Smooth muscle cell (in vitro differentiated cells): ENCODE results near the gene ESRRB. TPM values are rescaled to one million over a fixed set of nuclear protein-coding genes. Genes with fewer than 3 reads are reported as not detected.

Experiments used
- DNase-seq: peaks from one replicate; lab custom pipeline; 2025; ENCODE audit not compliant: unreplicated experiment; lab: John Stamatoyannopoulos, UW
- H2AFZ ChIP-seq: fragments of 200-600 bp; sonication (generic); 2 replicates; pipeline ENCODE4 v1.6.0; 2016; ENCODE audit warnings: antibody characterized with exemption, low read depth, mild to moderate bottlenecking
- H3F3A ChIP-seq: fragments of 200-600 bp; sonication (generic); 2 replicates; pipeline ENCODE4 v1.6.0; 2017; ENCODE audit warnings: antibody characterized with exemption, low read depth
- H3K27ac ChIP-seq: fragments of 200-600 bp; sonication (generic); 2 replicates; pipeline ENCODE4 v1.5.1; 2016; ENCODE audit warnings: low read depth, mild to moderate bottlenecking
- H3K27me3 ChIP-seq: fragments of 200-600 bp; sonication (generic); 2 replicates; pipeline ENCODE4 v1.6.1; 2016; ENCODE audit warnings: low read depth, mild to moderate bottlenecking
- H3K36me3 ChIP-seq: fragments of 200-600 bp; sonication (generic); 2 replicates; pipeline ENCODE4 v1.5.1; 2016; ENCODE audit warnings: low read depth
- H3K4me1 ChIP-seq: fragments of 200-600 bp; sonication (generic); 2 replicates; pipeline ENCODE4 v1.5.1; 2016; ENCODE audit warnings: low read depth
- H3K4me2 ChIP-seq: fragments of 200-600 bp; sonication (generic); 2 replicates; pipeline ENCODE4 v1.6.0; 2016; ENCODE audit warnings: mild to moderate bottlenecking
- H3K4me3 ChIP-seq: fragments of 200-600 bp; sonication (generic); 2 replicates; pipeline ENCODE4 v1.5.1; 2016; ENCODE audit warnings: mild to moderate bottlenecking
- H3K79me2 ChIP-seq: fragments of 200-600 bp; sonication (generic); 2 replicates; pipeline ENCODE4 v1.6.0; 2016; ENCODE audit warnings: low read depth, mild to moderate bottlenecking
- H3K9ac ChIP-seq: fragments of 200-600 bp; sonication (generic); 2 replicates; pipeline ENCODE4 v1.6.0; 2016; ENCODE audit warnings: low read depth
- H3K9me3 ChIP-seq: fragments of 200-600 bp; sonication (generic); replicated peaks from 2 replicates; pipeline ENCODE4 v1.5.1; 2016; ENCODE audit warnings: low read depth
- H4K20me1 ChIP-seq: fragments of 200-600 bp; sonication (generic); 2 replicates; pipeline ENCODE4 v1.6.0; 2016; ENCODE audit warnings: low read depth
- CTCF ChIP-seq: fragments of 200-600 bp; sonication (generic); IDR thresholded peaks from 2 replicates; pipeline ENCODE4 v1.5.1; 2017; ENCODE audit warnings: borderline replicate concordance, mild to moderate bottlenecking, antibody characterized with exemption; ENCODE audit not compliant: insufficient read depth, poor library complexity, severe bottlenecking
- WGBS: methylation state at CpG from one replicate; pipeline ENCODE4 v1.1.7; 2016; ENCODE audit warnings: low lambda C conversion rate; 5-methylcytosine and 5-hydroxymethylcytosine counted together
- polyA plus RNA-seq: library from polyadenylated mRNA; unstranded; fragments of >200 nt; fragmentation: Nextera tagmentation; extraction: Ambion mirVana; gene quantifications from 2 replicates; pipeline ENCODE4 v1.2.1, GENCODE V29; 2016
- total RNA-seq: library from RNA; depleted of rRNA; stranded (reverse); fragments of >200 nt; gene quantifications from 2 replicates; pipeline ENCODE4 v1.2.3, GENCODE V29; 2014

The ESRRB gene
- total and polyA plus RNA-seq, 2 experiments from 2014 or later = 0.72 TPM; not detected in 1

- peaks cover 52% of the 10 kb centered on the region for H3K27me3 ChIP-seq
- no peaks in the 10 kb centered on the region for H3K9me3 ChIP-seq
- 14% methylated on average over 27 of the region's 27 CpGs for WGBS
- no peaks in the 10 kb centered on the region for H3K36me3 ChIP-seq
- H4K20me1 ChIP-seq = no peaks in the 10 kb centered on the region
- no peak overlapping the region for H3K27ac ChIP-seq
- no peaks in the 10 kb centered on the region for H3K4me1 ChIP-seq
- H3F3A ChIP-seq = no peaks in the 10 kb centered on the region
- no peak overlapping the region for H3K4me3 ChIP-seq
- no peaks in the 10 kb centered on the region for H3K79me2 ChIP-seq
- DNase-seq = no peak
- H2AFZ ChIP-seq = no peak overlapping the region
- no peak overlapping the region for H3K9ac ChIP-seq
- TF ChIP-seq CTCF = no peak
- H3K4me2 ChIP-seq = no peak overlapping the region
These were observed 46.6 kb upstream of the ESRRB start for GRCh38 chr14:76329154-76329928.

DNA sequence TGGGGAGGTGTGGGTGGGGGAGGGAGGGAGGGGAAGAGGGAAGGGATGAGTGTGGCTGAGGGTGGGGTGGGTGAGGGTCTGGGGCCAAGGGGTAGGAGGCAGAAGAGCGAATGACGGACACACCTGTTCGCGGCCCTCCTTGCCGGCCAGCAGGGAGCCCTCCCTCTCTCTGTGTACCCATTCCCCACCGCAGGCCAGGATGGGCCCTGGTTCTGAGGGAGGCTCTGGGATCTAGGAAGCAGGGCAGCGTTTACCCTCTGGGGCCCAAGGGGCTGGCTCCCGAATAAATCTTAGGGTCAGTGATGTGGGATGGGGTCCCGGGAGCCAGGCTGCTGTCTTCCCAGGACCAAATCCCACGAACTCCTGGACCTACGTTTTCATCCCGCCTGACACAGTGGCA, 46.0 kb upstream of the ESRRB start:
- H3K9ac ChIP-seq = no peak overlapping the region
- WGBS = 69% methylated on average over 8 of the region's 12 CpGs
- H3K4me2 ChIP-seq = no peak overlapping the region
- peaks cover 51% of the 10 kb centered on the region for H3K27me3 ChIP-seq
- no peaks in the 10 kb centered on the region for H4K20me1 ChIP-seq
- no peak for DNase-seq
- H3K27ac ChIP-seq = no peak overlapping the region
- TF ChIP-seq CTCF = no peak
- no peaks in the 10 kb centered on the region for H3K4me1 ChIP-seq
- H3K79me2 ChIP-seq = no peaks in the 10 kb centered on the region
- H3K4me3 ChIP-seq = no peak overlapping the region
- no peak overlapping the region for H2AFZ ChIP-seq
- no peaks in the 10 kb centered on the region for H3K9me3 ChIP-seq
- H3F3A ChIP-seq = no peaks in the 10 kb centered on the region
- no peaks in the 10 kb centered on the region for H3K36me3 ChIP-seq

GRCh38 chr14:76330411-76331327, 45.3 kb upstream of the ESRRB start:
- 80% methylated on average over 16 of the region's 17 CpGs for WGBS
- H3K9ac ChIP-seq = no peak overlapping the region
- H3K4me3 ChIP-seq = no peak overlapping the region

More at GRCh38 chr14:76330411-76331327, 45.3 kb upstream of the ESRRB start:
- Histone ChIP-seq H3K79me2 (no peaks in the 10 kb centered on the region), H4K20me1 (no peaks in the 10 kb centered on the region), H3K27me3 (peaks cover 45% of the 10 kb centered on the region), H3K9me3 (no peaks in the 10 kb centered on the region), H2AFZ (no peak overlapping the region), H3F3A (no peaks in the 10 kb centered on the region), H3K36me3 (no peaks in the 10 kb centered on the region), H3K4me2 (no peak overlapping the region), H3K4me1 (no peaks in the 10 kb centered on the region), H3K27ac (no peak overlapping the region)
- no peak for DNase-seq
- no peak for TF ChIP-seq CTCF
